ENCODE measurements around the gene GUCA2B. TPM values are rescaled to one million over a fixed set of nuclear protein-coding genes. Genes with fewer than 3 reads are reported as not detected.

Gene GUCA2B
- total RNA-seq, 4 donors from 2014 or later, result 1.0 TPM; not detected in 3

- H3K27me3 ChIP-seq, result no peaks in the 10 kb centered on the region
- intact Hi-C loops (cut with DNase I; ENCODE audit: low total_unique reads), result no loop called here
- no peaks in the 10 kb centered on the region for H3K4me1 ChIP-seq
- H3K4me3 ChIP-seq, result no peak overlapping the region
- TF ChIP-seq CTCF (IDR thresholded peaks at IDR 0.05 in 4 of 5, conservative IDR thresholded peaks at IDR 0.05 in 1 of 5) (no peak), POLR2A (IDR thresholded peaks at IDR 0.05) (no peak)
- no peaks in the 10 kb centered on the region for H3K36me3 ChIP-seq
- in situ Hi-C loops (cut with MboI; ENCODE audit: low sequenced_read_pairs in 4 of 4), result no loop called here
- ATAC-seq (no peak), DNase-seq (no peak)
- no peak overlapping the region for H3K27ac ChIP-seq
- H3K9me3 ChIP-seq, result no peaks in the 10 kb centered on the region
Observed at GRCh38 chr1:42152119-42152518, 1.1 kb upstream of the GUCA2B start.

- no peaks in the 10 kb centered on the region for H3K9me3 ChIP-seq
- H3K4me1 ChIP-seq, result no peaks in the 10 kb centered on the region
- H3K27ac ChIP-seq, result no peak overlapping the region
- H3K27me3 ChIP-seq, result no peaks in the 10 kb centered on the region
- DNase-seq (no peak), ATAC-seq (no peak)
- H3K36me3 ChIP-seq, result no peaks in the 10 kb centered on the region
- in situ Hi-C loops (cut with MboI; ENCODE audit: low sequenced_read_pairs in 4 of 4) (no loop called here), intact Hi-C loops (cut with DNase I; ENCODE audit: low total_unique reads) (no loop called here)
- no peak overlapping the region for H3K4me3 ChIP-seq
- TF ChIP-seq CTCF (IDR thresholded peaks at IDR 0.05 in 4 of 5, conservative IDR thresholded peaks at IDR 0.05 in 1 of 5) (no peak), POLR2A (IDR thresholded peaks at IDR 0.05) (no peak)
Observed at GRCh38 chr1:42153624-42154023, 414 bp downstream of the GUCA2B start.

GRCh38 chr1:42154685-42155084, 1.5 kb downstream of the GUCA2B start:
- H3K9me3 ChIP-seq, result no peaks in the 10 kb centered on the region
- TF ChIP-seq POLR2A (IDR thresholded peaks at IDR 0.05) (no peak), CTCF (IDR thresholded peaks at IDR 0.05 in 4 of 5, conservative IDR thresholded peaks at IDR 0.05 in 1 of 5) (no peak)
- no peak overlapping the region for H3K4me3 ChIP-seq
- H3K27ac ChIP-seq, result no peak overlapping the region
- DNase-seq (no peak), ATAC-seq (no peak)
- no peaks in the 10 kb centered on the region for H3K36me3 ChIP-seq
- intact Hi-C loops (cut with DNase I; ENCODE audit: low total_unique reads) (no loop called here), in situ Hi-C loops (cut with MboI; ENCODE audit: low sequenced_read_pairs in 4 of 4) (no loop called here)
- no peaks in the 10 kb centered on the region for H3K27me3 ChIP-seq
- H3K4me1 ChIP-seq, result no peaks in the 10 kb centered on the region

GRCh38 chr1:42155362-42155761, 2.2 kb downstream of the GUCA2B start:
- TF ChIP-seq CTCF (IDR thresholded peaks at IDR 0.05 in 4 of 5, conservative IDR thresholded peaks at IDR 0.05 in 1 of 5) (no peak), POLR2A (IDR thresholded peaks at IDR 0.05) (no peak)
- Histone ChIP-seq H3K27ac (no peak overlapping the region), H3K27me3 (no peaks in the 10 kb centered on the region), H3K9me3 (no peaks in the 10 kb centered on the region), H3K4me1 (no peaks in the 10 kb centered on the region), H3K4me3 (no peak overlapping the region), H3K36me3 (no peaks in the 10 kb centered on the region)
- ATAC-seq, result no peak
- in situ Hi-C loops (cut with MboI; ENCODE audit: low sequenced_read_pairs in 4 of 4), result no loop called here
- intact Hi-C loops (cut with DNase I; ENCODE audit: low total_unique reads), result no loop called here
- DNase-seq, result no peak

GRCh38 chr1:42157667-42158066, 4.5 kb downstream of the GUCA2B start:
- ATAC-seq (no peak), DNase-seq (no peak)
- Histone ChIP-seq H3K9me3 (no peaks in the 10 kb centered on the region), H3K27me3 (no peaks in the 10 kb centered on the region), H3K36me3 (no peaks in the 10 kb centered on the region), H3K4me3 (no peak overlapping the region), H3K27ac (no peak overlapping the region), H3K4me1 (no peaks in the 10 kb centered on the region)
- TF ChIP-seq POLR2A (IDR thresholded peaks at IDR 0.05) (no peak), CTCF (IDR thresholded peaks at IDR 0.05 in 4 of 5, conservative IDR thresholded peaks at IDR 0.05 in 1 of 5) (no peak)
- intact Hi-C loops (cut with DNase I; ENCODE audit: low total_unique reads) (no loop called here), in situ Hi-C loops (cut with MboI; ENCODE audit: low sequenced_read_pairs in 4 of 4) (no loop called here)
